AG09309 (cell line): Measurements from ENCODE around the gene MFSD6.

Experiments used
- DNase-seq: peaks from one replicate; pipeline ENCODE4 v3.0.0-alpha.2; 2010; ENCODE audit warnings: low read depth
- H3K4me3 ChIP-seq: 2 replicates; pipeline ENCODE4 v1.5.1; 2011; ENCODE audit warnings: mild to moderate bottlenecking, low read depth, low read length, moderate library complexity; ENCODE audit not compliant: control insufficient read depth
- TF ChIP-seq, protein P1 (sequence below): IDR thresholded peaks from 2 replicates; pipeline ENCODE4 v1.5.1; 2011; ENCODE audit warnings: mild to moderate bottlenecking, low read depth, low read length, inconsistent platforms; ENCODE audit not compliant: insufficient read depth, control insufficient read depth; ENCODE audit errors: missing control alignments

MFSD6 gene

DNA sequence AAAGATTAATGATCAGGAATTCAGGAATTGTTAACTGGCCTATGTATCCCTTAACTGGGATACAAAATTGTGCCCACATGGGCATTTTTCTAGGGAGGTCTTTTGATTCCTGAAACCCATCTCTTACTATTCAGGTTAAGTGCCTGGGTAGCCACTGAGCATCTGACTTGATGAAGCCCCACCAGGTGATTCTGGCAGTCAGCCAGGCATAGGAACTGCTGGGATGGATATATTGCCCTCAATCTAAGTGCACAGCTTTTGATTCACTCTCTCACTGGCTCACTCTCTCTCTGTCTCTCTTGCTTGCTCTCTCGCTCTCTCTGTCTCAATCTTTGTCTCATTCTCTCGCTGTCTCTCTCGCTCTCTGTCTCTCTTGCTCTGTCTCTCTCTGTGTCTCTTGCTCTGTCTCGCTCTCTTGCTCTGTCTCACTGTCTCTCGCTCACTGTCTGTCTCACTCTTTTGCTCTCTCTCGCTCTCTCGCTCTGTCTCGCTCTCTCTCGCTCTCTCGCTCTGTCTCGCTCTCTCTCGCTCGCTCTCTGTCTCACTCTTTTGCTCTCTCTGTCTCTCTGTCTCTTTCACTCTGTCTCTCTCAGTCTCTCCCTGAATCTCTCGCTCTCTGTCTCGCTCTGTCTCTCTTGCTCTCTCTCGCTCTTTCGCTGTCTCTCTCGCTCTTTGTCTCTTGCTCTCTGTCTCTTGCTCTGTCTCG, 42.5 kb upstream of the MFSD6 start:
- H3K4me3 ChIP-seq, result no peak overlapping the region
- no peak for DNase-seq
- TF ChIP-seq, protein P1, sequence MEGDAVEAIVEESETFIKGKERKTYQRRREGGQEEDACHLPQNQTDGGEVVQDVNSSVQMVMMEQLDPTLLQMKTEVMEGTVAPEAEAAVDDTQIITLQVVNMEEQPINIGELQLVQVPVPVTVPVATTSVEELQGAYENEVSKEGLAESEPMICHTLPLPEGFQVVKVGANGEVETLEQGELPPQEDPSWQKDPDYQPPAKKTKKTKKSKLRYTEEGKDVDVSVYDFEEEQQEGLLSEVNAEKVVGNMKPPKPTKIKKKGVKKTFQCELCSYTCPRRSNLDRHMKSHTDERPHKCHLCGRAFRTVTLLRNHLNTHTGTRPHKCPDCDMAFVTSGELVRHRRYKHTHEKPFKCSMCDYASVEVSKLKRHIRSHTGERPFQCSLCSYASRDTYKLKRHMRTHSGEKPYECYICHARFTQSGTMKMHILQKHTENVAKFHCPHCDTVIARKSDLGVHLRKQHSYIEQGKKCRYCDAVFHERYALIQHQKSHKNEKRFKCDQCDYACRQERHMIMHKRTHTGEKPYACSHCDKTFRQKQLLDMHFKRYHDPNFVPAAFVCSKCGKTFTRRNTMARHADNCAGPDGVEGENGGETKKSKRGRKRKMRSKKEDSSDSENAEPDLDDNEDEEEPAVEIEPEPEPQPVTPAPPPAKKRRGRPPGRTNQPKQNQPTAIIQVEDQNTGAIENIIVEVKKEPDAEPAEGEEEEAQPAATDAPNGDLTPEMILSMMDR, result no peak

DNA sequence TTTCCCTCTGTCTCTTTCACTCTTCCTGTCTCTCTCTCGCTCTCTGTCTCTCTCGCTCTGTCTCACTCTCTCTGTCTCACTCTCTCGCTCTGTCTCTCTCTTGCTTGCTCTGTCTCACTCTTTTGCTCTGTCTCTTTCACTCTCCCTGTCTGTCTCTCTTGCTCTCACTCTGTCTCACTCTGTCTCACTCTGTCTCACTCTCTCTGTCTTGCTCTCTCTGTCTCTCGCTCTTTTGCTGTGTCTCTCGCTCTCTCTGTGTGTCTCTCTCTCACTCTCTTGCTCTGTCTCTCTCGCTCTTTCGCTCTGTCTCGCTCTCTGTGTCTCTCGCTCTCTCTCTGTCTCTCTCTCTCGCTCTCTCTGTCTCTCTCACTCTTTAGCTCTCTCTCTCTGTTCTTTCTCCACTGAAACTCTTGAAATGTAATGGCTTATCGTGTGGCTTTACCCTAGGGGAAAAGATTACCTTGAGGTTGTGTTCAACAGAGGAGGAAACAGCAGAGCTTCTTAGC, 41.9 kb upstream of the MFSD6 start:
- H3K4me3 ChIP-seq, result no peak overlapping the region
- DNase-seq, result no peak
- TF ChIP-seq, protein P1, result no peak

DNA sequence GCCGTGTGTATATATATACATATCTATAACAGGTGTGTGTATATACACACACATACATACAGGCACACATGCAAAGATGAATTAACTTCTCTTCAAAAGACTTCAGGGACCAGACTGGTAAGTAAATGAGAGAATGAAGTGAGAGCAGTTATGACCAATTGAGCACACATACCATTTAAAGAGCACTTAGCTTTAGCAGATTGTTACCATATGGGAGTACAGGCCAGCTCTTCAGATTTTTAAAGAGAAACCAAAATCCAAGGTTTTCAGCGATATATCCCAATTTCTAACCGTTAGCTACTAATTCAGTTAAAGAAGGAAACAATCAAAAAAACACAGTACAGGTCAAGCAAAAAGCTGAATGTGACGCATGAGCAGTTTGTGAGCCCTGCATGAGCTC, 41.1 kb upstream of the MFSD6 start:
- DNase-seq, result no peak
- no peak overlapping the region for H3K4me3 ChIP-seq
- TF ChIP-seq, protein P1, result no peak

- TF ChIP-seq, protein P1, result no peak
- no peak overlapping the region for H3K4me3 ChIP-seq
- no peak for DNase-seq
These were observed 38.5 kb upstream of the MFSD6 start for GRCh38 chr2:190369635-190370034.

DNA sequence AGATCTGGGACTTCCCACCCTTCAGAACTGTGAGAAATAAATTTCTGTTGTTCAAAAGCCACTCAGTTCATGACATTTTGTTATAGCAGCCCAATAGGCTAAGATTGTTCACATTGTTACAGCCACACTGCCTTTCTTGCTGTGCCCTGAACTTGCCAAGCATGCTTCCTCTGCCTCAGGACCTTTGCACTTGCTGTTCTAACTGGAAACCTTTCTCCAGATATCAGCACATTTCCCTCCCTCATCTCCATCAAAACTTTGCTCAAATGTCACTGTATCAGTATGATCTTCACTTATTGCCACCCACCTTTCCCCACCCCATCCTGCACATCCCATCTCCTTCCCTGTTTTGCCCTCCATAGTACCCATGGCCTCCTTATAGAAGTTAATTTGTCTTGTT, 32.1 kb upstream of the MFSD6 start:
- TF ChIP-seq, protein P1, result no peak
- no peak for DNase-seq
- H3K4me3 ChIP-seq, result no peak overlapping the region

DNA sequence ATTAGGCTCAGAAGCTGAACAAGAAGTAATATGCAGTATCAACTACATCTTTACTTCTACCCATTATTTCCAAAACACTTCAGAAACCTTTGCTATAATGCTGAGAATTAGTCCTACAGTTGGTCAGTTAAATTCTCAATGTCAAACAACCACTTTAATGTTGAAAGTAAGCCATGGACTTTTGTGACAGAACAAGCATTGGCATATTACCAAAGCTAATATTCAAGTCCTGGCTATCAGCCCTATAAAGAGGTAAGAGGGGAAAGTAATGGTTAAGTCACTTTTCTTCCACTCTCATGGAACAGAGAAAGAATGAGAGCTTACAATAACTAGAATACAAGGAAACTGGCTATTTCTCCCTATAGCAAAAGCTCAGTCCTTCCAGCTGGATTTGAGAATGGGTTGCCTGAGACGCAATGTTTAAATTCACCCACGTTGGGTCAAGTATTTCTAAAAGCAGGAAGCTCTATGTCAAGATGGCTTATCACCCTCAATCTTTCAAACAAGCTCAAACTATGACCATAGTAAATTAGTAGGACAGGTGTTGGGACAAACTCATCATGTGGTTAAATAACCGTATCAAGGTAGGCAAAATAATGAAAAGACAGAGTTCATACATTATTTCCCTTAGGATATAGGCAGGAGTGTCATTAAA, 31.4 kb upstream of the MFSD6 start:
- DNase-seq, result no peak
- H3K4me3 ChIP-seq, result no peak overlapping the region
- TF ChIP-seq, protein P1, result no peak
